BLaER1 treated with 17β-estradiol and CSF1 and Interleukin-3, amounts not matched to agents 10 nM and 100 nM (cell line): ENCODE data around the gene PSD4.

Source experiments
- H3K27ac ChIP-seq, 11 experiments: shearing (Covaris generic); formaldehyde crosslinking; 2 replicates each; pipeline ENCODE4 v1.8.1; 2022
- H3K27me3 ChIP-seq, 11 experiments: shearing (Covaris generic); formaldehyde crosslinking; 2 replicates each; pipeline ENCODE4 v1.8.1; 2022
- H3K36me3 ChIP-seq, 11 experiments: shearing (Covaris generic); formaldehyde crosslinking; 2 replicates each; pipeline ENCODE4 v1.8.1; 2022
- H3K4me1 ChIP-seq, 10 experiments: shearing (Covaris generic); formaldehyde crosslinking; 2 replicates each; pipeline ENCODE4 v1.8.1; 2022
- H3K4me2 ChIP-seq, 11 experiments: shearing (Covaris generic); formaldehyde crosslinking; 2 replicates each; pipeline ENCODE4 v1.8.1; 2022
- H3K4me3 ChIP-seq, 10 experiments: shearing (Covaris generic); formaldehyde crosslinking; 2 replicates each; pipeline ENCODE4 v1.8.1; 2022
- H3K9ac ChIP-seq, 11 experiments: shearing (Covaris generic); formaldehyde crosslinking; 2 replicates each; pipeline ENCODE4 v1.8.1; 2022
- H3K9me3 ChIP-seq, 11 experiments: shearing (Covaris generic); formaldehyde crosslinking; replicated peaks in 1 of 11; 2 replicates each; pipeline ENCODE4 v1.8.1; 2022
- H4K20me1 ChIP-seq, 11 experiments: shearing (Covaris generic); formaldehyde crosslinking; 2 replicates each; pipeline ENCODE4 v1.8.1; 2022
- Cebpa-rat ChIP-seq, 11 experiments: shearing (Covaris generic); IDR thresholded peaks; 2 replicates each; pipeline ENCODE4 v1.8.1; 2022

PSD4 gene

DNA sequence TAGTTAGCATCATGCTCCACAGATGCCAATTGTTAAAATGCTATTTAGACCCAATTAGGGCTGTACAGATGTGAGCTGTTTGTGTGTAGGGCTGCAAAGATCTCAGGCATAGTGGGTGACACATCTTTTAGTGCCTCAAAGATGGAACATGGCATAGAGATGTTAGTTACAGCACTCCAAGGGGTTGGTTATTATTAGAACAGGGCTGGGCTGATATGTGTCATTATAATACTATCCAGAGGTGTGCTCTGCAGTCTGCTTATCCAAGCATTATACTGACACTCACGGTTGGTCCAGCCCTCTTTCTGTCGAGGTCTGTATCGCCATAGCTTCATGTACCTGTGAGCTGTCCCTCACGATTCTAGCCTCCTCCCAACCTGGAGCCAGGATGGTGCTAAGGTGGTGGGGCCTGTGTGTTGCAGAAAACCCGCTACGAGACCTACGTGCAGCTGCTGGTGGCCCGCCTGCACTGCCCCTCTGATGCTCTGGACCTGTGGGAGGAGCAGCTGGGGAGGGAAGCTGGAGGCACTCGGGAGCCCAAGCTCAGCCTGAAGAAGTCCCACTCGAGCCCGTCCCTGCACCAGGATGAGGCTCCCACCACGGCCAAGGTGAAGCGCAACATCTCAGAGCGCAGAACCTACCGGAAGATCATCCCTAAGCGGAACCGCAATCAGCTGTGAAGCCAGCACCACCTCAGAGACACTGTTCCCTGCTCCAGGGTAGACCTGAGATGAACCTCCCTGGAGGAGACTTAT lies 27.1 kb downstream of the PSD4 start:
- Histone ChIP-seq H3K9me3 (no peaks in the 10 kb centered on the region), H3K4me3 (no peak overlapping the region), H3K9ac (peak overlapping the region in 1 of 11 experiments; percentile 34; a peak in 2 of 22 replicates), H4K20me1 (peaks cover 0 to 44% (median 0%) of the 10 kb centered on the region in 11 experiments; a peak in 4 of 22 replicates), H3K27me3 (no peaks in the 10 kb centered on the region), H3K4me2 (peak overlapping the region in 10 of 11 experiments; percentile 49 to 84 (median 70); a peak in 11 of 22 replicates), H3K4me1 (peaks cover 36 to 55% (median 49%) of the 10 kb centered on the region in 10 experiments), H3K36me3 (peaks cover 13 to 65% (median 42%) of the 10 kb centered on the region in 11 experiments; a peak in 17 of 22 replicates), H3K27ac (peak overlapping the region in 5 of 11 experiments; percentile 53 to 80 (median 62); a peak in 5 of 22 replicates)
- no peak for TF ChIP-seq Cebpa-rat (IDR thresholded peaks at IDR 0.05)

DNA sequence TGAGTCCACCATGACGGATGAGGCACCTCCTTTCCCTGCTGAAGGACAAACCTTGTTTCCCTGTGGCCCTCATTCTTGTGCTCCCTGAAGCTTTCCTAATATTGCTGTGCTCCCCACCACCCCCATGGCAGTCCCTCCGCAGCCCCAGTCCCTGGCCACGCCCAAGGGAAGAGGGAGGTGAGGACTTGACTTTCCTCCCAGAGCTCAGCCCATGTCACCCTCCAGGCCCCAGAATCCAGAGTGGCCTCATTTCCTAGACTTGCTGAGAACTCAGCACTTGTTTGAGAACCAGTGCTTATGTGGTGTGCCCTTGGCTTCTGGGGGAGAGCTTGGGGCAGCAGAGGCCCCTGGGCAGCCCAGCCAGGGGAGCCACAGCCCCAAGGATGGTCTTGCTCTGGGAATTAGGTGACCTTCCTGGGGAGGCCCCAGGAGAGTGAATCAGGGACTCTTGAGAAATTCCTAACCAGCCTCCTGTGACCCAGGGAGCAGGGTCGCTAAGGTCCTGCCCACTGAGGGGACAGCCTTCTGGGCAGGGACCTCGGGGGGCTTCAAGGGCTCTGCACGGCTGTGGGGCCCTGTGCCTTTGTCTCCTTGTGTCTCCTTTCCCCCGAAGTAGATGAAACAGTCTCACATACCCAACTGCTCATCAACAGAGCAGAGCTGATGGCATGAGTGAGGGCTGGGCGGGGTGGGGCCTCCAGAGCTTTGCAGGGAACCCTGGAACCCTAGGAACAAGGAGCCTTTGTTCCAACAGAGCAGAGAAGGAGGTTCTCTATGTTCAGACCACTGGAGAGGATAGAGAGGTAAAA lies 27.9 kb downstream of the PSD4 start:
- no peak overlapping the region for H3K4me3 ChIP-seq
- H3K27ac ChIP-seq, result peak overlapping the region in 10 of 11 experiments; percentile 22 to 80 (median 62); a peak in 18 of 22 replicates
- peaks cover 0 to 36% (median 0%) of the 10 kb centered on the region in 11 experiments; a peak in 4 of 22 replicates for H4K20me1 ChIP-seq
- peak overlapping the region; percentile 17 to 77 (median 49); a peak in 19 of 22 replicates for H3K9ac ChIP-seq
- no peak for TF ChIP-seq Cebpa-rat (IDR thresholded peaks at IDR 0.05)
- peaks cover 5 to 57% (median 40%) of the 10 kb centered on the region in 11 experiments; a peak in 17 of 22 replicates for H3K36me3 ChIP-seq
- H3K4me1 ChIP-seq, result peaks cover 36 to 55% (median 49%) of the 10 kb centered on the region in 10 experiments
- H3K4me2 ChIP-seq, result peak overlapping the region; percentile 49 to 84 (median 72)
- H3K9me3 ChIP-seq, result no peaks in the 10 kb centered on the region
- H3K27me3 ChIP-seq, result no peaks in the 10 kb centered on the region

DNA sequence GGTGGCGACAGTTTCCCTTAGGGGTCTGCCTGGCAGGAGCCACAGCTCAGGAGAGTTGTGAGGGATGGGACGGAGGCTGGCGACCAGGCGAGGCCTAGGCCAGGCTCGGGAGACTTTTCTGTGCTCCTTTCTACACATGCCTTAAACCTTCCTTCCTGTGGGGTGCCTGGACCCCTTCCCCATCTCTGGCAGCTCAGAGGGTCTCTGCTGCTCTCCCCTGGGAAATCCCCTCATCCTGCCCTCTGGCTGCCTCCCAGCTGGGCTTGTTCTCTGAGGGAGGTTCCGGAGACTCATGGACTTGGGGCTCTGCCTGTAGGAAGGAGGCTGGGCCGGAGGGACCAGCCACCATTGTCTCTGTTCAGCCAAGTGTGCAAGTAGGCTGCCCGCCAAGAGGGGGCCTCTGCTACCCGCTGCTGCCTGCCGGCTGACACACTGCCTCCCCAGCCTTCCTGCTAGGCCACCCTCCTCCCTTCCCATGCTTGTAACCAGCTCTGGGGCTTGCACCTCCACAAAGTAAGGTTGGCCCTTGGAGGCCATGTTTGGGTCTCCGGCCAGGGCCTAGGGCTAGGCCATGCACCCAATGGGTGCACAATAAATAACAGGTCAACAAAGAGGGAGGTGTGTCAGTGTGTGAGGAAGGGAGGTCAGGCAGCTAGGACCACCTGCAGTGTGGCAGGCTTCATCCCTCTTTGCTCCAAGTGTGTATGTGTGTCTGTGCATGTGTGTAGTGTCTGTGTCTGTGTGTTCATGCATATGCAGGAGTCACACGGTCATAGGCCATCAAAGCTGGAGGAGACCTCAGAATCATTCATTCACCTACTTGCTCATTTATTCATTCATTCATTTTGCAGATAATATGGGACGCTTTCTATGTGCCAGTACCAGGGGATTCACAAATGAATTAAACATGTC lies 28.8 kb downstream of the PSD4 start:
- H3K4me2 ChIP-seq, result peak overlapping the region; percentile 49 to 84 (median 72)
- H3K4me3 ChIP-seq, result no peak overlapping the region
- peaks cover 0 to 28% (median 0%) of the 10 kb centered on the region in 11 experiments; a peak in 3 of 22 replicates for H4K20me1 ChIP-seq
- H3K9ac ChIP-seq, result peak overlapping the region; percentile 15 to 77 (median 49); a peak in 19 of 22 replicates
- peak overlapping the region in 10 of 11 experiments; percentile 22 to 80 (median 62); a peak in 18 of 22 replicates for H3K27ac ChIP-seq
- H3K9me3 ChIP-seq, result no peaks in the 10 kb centered on the region
- no peak for TF ChIP-seq Cebpa-rat (IDR thresholded peaks at IDR 0.05)
- peaks cover 36 to 55% (median 49%) of the 10 kb centered on the region in 10 experiments for H3K4me1 ChIP-seq
- H3K27me3 ChIP-seq, result no peaks in the 10 kb centered on the region
- peaks cover 0 to 48% (median 34%) of the 10 kb centered on the region in 11 experiments; a peak in 17 of 22 replicates for H3K36me3 ChIP-seq

DNA sequence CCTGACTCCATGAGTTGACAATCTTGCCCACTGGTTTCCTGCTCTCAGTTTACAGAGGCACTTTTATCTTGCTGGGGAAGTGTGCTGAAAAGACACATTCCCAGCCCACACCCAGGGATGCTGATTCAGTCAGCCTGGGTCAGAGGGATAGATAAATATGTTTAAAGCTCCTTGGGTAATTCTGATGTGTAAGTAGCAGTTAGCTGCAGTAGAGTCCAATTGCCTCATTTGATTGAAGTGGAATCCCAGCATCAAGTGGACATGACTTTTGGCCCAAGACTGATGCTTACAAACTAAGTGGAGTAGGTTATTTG lies 29.4 kb downstream of the PSD4 start:
- peak overlapping the region; percentile 49 to 84 (median 72); a peak in 20 of 22 replicates for H3K4me2 ChIP-seq
- H3K27ac ChIP-seq, result peak overlapping the region in 2 of 11 experiments; percentile 62 to 74; a peak in 4 of 22 replicates
- 0 out of 22 replicates have a peak overlapping the region, but pooled peaks of 2 of the 11 experiments have one; percentile 68 to 77 for H3K9ac ChIP-seq
- peaks cover 34 to 55% (median 49%) of the 10 kb centered on the region in 10 experiments for H3K4me1 ChIP-seq
- H3K4me3 ChIP-seq, result no peak overlapping the region
- H3K27me3 ChIP-seq, result no peaks in the 10 kb centered on the region
- peaks cover 0 to 23% (median 0%) of the 10 kb centered on the region in 11 experiments; a peak in 3 of 22 replicates for H4K20me1 ChIP-seq
- TF ChIP-seq Cebpa-rat (IDR thresholded peaks at IDR 0.05), result no peak
- H3K36me3 ChIP-seq, result peaks cover 0 to 42% (median 28%) of the 10 kb centered on the region in 11 experiments; a peak in 17 of 22 replicates
- H3K9me3 ChIP-seq, result no peaks in the 10 kb centered on the region

DNA sequence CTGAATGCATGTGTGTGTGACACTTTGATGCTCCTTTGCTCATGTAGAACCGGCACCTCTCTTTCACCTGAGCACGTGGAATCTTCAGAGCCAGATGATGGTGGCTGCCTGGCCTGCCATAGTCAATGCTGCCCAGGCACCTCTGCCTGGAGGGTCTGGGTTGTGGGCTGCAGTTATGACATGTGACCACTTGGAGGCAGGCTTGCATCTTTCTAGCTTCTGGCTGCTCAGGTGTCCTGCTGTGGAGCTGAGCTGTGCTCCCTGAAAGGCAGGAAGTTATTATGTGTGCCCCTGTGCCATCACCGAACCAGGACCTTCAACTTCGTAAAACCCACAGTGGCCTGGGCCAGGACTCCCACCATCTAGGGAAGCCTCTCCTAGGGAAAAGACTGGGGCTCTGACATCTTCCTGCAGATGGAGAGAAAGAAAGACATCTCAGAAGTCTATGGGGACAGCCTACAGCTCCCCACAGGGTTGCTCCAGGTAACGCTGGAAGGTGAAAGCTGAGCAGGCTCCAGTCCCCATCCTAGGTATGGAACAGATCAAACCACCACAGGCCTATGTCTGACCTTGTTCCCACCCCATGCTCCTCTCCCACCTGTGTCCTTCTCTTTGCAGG lies 30.2 kb downstream of the PSD4 start:
- peaks cover 0 to 17% (median 0%) of the 10 kb centered on the region in 11 experiments; a peak in 2 of 22 replicates for H4K20me1 ChIP-seq
- H3K36me3 ChIP-seq, result peaks cover 0 to 34% (median 19%) of the 10 kb centered on the region in 11 experiments; a peak in 17 of 22 replicates
- H3K27me3 ChIP-seq, result 0 out of 22 replicates have a peak, but pooled peaks cover 0 to 6% (median 0%) of the 10 kb centered on the region in 11 experiments
- no peaks in the 10 kb centered on the region for H3K9me3 ChIP-seq
- TF ChIP-seq Cebpa-rat (IDR thresholded peaks at IDR 0.05), result no peak
- H3K27ac ChIP-seq, result peak overlapping the region in 2 of 11 experiments; percentile 7 to 12; a peak in 3 of 22 replicates
- H3K4me2 ChIP-seq, result peak overlapping the region in 7 of 11 experiments; percentile 3 to 72 (median 18); a peak in 8 of 22 replicates
- H3K9ac ChIP-seq, result no peak overlapping the region; a peak in 1 of 22 replicates
- peaks cover 30 to 55% (median 49%) of the 10 kb centered on the region in 10 experiments for H3K4me1 ChIP-seq
- H3K4me3 ChIP-seq, result no peak overlapping the region

DNA sequence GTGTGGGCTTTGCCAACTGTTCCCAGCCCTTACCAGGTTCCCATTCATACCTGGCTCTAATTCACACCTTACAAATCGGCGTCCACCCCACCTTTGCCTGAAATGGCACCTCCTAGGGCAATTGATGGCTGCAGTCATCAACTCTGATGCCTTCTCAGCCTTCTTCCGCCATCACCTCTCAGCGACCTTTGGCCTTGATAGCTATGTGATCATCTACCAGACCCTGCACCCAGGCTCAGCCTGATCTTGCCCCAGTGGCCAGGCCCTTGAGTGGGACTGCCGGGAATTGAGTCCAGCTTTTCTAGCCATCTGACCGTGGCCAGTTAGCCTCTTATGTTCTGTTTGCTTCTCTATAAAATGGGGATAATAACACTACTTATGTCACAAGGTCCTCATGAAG lies 32.5 kb downstream of the PSD4 start:
- TF ChIP-seq Cebpa-rat (IDR thresholded peaks at IDR 0.05), result no peak
- peaks cover 34 to 56% (median 41%) of the 10 kb centered on the region in 10 experiments for H3K4me1 ChIP-seq
- peaks cover 0 to 13% (median 0%) of the 10 kb centered on the region in 11 experiments; a peak in 2 of 22 replicates for H4K20me1 ChIP-seq
- H3K4me3 ChIP-seq, result no peak overlapping the region
- no peaks in the 10 kb centered on the region for H3K9me3 ChIP-seq
- H3K4me2 ChIP-seq, result no peak overlapping the region
- no peak overlapping the region for H3K9ac ChIP-seq
- H3K36me3 ChIP-seq, result peaks cover 0 to 11% (median 5%) of the 10 kb centered on the region in 11 experiments; a peak in 12 of 22 replicates
- peaks cover 0 to 20% (median 5%) of the 10 kb centered on the region in 11 experiments; a peak in 7 of 22 replicates for H3K27me3 ChIP-seq
- H3K27ac ChIP-seq, result no peak overlapping the region

DNA sequence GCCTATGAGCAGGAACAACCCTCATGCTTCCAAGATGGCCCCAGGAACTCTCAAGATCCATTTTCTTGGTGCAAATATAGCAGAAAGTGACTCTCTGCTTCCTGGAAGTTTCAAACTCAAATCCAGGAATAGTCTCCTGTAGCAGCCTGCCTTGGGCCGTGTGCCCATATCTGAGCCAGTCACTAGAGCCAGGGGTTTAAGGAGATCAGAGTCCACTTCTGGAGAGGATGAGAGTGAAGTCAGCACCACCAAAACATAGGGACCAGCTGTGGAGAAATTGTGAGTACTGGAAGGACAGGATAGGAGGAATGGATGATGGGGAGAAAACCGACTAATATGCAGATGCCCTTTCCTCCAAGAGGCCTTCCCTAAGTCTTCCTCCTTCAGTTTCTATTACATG lies 33.2 kb downstream of the PSD4 start:
- Histone ChIP-seq H3K27me3 (peaks cover 0 to 26% (median 5%) of the 10 kb centered on the region in 11 experiments; a peak in 7 of 22 replicates), H3K36me3 (peaks cover 0 to 4% (median 0%) of the 10 kb centered on the region in 11 experiments; a peak in 1 of 22 replicates), H4K20me1 (peaks cover 0 to 7% (median 0%) of the 10 kb centered on the region in 11 experiments; a peak in 1 of 22 replicates), H3K4me3 (no peak overlapping the region), H3K27ac (no peak overlapping the region), H3K4me2 (no peak overlapping the region), H3K4me1 (peaks cover 34 to 56% (median 41%) of the 10 kb centered on the region in 10 experiments), H3K9ac (no peak overlapping the region), H3K9me3 (no peaks in the 10 kb centered on the region)
- no peak for TF ChIP-seq Cebpa-rat (IDR thresholded peaks at IDR 0.05)
